Measurements from ENCODE around the gene ZDHHC22.

ZDHHC22 gene

GRCh38 chr14:77155083-77155482, 13.5 kb upstream of the ZDHHC22 start:
- DNase-seq = no peak

DNA sequence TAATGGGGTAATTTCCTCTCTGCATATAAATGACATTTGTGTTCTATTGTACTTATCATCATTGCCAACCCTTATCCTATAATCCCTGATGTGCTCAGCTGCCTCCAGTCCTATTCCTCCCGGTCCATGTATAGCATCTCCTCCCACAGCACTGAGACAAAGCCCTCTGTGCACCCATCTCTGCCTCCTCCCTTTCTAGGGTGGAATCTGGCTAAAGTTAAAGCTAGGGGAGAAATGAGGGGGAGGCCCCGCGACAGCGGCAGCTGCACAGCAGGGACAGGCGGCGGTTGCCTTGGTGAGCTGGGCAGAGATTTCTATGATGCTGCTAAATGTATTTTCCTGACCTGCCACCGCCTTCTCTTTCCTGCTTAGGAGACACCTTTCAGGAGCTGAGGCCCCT, 12.8 kb upstream of the ZDHHC22 start:
- no peak for DNase-seq

DNA sequence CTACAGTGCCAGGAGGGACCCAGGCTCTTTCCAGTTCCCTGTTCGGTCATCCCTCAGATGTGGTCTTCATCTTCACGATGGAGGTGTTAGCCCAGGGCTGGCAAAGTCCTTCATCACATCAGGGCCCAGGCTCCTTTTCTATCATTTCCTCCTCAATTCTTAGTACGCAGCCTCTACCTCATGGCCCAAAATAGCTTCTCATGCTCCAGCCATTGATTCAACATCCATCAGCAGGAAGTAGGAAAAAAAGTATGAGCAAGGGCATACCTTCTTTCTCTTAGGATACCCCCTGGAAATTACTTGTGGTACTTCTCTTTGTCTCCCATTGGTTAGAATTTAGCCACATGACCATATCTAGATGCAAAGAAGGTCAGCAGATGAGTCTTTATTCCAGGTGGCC, 12.2 kb upstream of the ZDHHC22 start:
- DNase-seq = no peak

DNA sequence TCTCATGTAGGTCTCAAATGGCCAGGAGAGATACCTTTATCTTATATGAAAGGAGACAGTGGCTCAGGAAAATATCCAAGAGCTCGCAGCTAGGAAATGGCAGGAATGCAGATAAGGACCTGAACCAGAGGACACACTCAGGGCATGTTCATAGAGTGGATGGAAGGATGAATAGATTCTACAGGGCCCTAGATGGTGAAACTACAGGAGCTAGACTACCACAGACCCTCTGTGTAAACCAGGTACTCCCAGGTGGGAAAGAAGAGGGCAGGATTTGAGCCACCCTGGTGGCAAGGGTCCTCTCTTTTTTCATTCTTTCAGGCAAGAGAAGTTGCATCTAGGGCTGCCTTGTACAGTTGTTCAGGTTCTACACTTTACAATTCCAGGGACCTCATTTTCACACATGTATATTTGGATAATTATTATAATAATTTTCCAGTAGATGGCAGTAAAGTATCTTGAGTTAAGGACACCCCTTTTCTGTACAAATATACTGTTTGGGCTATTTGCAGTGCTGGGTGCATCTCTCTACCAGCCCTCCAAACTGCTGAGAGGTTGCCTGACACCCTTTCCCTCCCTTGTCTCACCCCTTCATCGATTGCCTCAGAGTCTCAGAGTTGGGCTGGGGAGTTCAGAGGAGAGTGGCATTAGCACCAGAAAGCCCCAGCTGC, 10.5 kb upstream of the ZDHHC22 start:
- DNase-seq = peak in 1 of 2 experiments; percentile 68

GRCh38 chr14:77151245-77151644, 9.7 kb upstream of the ZDHHC22 start:
- peak in 1 of 2 experiments; percentile 39 for DNase-seq

GRCh38 chr14:77148510-77149231, 7.1 kb upstream of the ZDHHC22 start:
- DNase-seq = no peak

DNA sequence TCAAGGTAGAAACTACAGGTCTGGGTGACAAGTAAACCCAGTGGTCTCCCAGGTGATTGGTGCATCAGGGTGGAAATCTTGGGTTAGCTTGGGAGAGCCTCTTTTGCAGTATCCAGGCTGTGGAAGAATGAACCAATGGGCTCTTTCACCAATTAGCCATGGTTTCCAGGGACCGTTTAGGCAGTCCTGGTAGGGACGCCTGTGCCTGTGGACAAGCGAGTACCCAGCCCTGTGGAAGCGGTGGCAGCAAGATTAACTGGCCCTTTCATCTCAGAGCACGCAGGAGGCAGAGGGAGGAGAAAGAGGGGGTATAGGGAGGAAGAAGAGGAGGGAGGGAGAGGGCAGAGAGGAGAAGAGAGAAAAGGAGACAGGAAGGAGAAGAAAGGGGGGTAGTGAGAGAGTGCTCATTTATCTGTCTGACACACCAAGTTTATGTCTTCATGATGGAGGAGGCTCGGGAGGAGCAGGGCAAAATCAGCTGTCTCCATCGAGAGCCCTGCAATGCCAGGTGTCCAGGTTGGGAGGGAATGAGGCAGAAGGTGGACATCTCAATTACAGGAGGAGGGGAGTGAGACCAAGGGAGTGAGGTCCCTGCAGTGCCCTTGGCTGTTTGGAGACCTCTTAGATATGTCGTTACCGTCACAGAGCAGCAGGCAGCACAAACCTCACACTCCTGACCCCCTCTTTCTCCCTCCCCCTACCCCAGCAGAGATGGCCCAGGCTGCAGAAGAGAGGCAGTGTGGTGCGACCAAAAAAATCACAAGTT, 4.6 kb upstream of the ZDHHC22 start:
- DNase-seq = no peak

DNA sequence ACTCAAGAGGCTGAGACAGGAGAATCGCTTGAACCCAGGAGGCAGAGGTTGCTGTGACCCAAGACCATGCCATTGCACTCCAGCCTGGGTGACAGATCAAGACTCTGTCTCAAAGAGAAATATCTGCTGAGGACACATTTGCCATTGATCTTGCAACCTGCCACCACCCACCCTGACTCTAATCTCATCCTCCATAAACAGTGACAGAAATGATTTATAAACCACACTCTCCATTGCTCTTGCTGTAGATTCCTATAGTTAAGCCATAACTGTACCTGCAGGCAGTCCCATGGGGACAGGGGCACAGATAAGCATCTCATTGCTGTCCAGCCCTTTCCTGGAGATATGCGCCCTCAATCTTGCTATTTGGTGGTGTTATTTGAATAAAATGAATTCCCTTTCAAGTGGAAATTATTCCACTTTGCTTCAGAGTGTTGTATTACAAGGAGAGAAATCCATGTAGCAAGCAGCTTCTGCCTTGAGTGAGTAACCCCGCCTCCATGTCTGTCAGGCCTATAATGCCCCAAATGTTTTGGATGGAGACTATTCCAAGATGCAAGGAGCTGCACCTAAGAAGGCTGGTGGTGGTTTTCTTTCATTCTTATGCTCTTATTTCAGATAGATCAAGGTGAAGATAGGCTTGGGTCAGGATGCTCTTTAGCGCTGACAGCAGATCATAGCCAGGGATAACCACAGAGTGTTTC, 3.0 kb upstream of the ZDHHC22 start:
- no peak for DNase-seq

GRCh38 chr14:77143071-77143470, 1.5 kb upstream of the ZDHHC22 start:
- DNase-seq = no peak

DNA sequence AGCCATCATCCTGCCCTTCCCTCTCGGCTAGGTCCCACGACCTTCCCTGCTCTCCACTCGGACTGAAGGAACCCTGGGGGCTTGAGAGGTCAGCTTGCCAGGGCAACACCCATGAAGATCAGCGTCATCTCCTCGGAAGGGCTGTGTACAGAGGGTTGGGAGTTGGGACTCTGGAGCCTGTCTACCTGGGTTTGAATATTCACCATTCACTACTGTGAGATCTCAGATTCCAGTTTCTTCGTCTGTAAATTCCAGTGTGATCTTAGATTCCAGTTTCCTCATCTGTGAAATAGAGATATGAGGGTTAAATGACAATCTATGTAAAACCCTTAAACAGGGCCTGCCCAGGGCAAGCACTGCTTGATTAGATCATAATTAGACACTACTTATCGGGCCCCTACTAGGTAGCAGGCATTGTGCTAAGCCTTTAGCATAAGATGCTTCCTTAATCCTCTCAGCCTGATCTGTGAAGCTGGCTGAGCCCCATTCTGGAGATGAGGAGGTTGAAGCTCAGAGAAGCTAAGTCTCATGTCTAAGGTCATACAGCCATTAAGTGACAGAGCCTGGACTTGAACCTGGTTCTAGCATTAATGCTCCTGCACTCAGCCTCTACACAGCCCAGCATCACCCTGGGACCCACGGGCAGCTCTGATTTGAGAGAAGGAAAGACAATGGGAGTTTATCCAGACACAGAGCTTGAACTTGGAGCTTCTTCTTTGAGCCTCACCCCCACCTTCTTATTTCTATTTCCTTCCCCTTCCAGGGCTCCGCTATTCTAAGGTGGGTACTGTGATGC, 612 bp upstream of the ZDHHC22 start:
- DNase-seq = no peak

DNA sequence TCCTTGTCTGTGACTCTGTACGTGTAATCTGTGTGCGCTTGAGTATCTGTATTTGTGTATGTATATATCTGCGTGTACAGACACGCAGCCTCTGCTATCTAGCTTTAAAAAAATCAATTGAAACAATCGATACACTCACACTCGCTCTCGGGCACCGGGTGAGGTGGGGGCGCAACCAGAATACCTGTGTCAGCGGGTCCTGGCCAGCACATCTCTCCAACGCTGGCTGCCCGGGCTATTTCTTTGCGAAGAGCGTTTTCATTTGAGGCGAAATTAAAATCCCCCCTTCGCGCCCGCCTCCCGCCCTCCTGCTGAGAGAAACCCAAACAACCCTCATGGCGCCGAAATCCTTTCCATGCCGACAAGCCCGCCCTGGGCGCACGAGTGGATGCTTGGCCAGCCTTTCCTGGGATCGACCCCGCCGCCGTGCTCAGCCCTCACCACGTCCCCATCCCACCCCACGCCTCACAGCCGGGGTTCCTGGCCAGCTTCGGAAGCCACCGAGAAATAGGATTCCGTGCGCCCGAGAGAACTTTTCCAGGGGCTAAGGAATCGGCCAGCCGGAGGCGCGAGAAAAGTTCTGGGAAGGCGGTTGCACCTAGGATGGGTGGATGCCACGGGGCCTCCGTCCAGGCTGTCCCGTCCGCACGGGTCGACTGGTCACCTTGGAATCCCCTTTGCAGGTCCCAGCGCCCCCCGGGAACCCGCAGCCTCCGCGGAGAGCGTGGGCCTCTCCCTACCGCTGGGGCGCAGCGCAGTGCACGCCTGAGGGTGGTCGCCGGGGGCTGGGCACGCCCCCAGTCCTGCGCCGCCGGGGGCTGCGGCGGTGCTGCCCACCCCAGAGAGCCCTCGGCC, 1.0 kb downstream of the ZDHHC22 start:
- no peak for DNase-seq

GRCh38 chr14:77139540-77140358, 1.8 kb downstream of the ZDHHC22 start:
- no peak for DNase-seq

DNA sequence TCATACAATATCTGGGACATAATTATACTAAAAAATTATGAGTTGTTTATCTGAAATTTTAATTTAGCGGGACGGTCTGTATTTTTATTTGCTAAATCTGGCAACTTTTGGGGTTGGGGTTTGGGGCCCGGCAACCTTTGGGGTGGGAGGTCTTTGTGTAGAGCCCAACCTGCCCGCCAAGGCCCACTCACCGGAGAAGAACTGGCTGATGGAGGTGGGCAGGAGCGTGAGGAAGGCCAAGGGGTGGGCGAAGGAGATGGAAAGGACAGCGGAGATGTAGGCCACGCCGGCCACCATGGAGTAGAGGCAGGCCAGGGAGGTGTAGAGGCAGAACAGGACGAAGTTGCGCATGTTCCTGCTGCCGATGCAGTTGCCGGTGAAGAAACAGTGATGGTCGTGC, 2.6 kb downstream of the ZDHHC22 start:
- DNase-seq = no peak

DNA sequence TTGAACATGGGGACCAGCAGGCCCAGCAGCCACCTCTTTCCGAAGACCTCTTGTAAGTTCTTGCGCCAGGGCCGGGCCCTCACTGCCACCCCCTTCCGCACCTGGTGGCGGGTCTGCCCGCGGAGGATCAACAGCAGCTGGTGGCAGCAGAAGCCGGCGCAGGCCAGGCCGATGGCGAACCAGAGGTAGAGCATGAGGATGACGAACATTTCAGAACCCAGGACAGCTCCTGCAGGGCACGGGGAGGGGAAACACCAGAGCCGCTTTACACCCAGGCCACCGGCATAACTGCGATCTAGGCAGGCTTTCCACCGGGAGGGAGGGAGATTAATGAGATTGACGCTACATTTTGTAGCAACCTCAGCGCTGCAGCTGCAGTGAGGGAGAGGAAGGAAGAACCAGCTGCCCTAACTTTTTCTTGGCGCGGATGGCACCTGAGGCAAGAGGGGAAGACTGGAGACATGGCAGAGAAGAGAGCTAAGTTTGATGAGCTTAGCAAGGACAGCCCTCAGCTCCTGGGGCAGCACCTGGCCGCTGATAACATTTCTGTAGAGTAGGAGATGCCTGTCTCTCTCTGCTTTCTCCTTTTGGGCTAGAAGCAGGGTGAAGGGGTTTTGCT, 7.8 kb downstream of the ZDHHC22 start:
- DNase-seq = no peak

- DNase-seq = no peak
These were observed 9.6 kb downstream of the ZDHHC22 start for GRCh38 chr14:77131871-77132486.

DNA sequence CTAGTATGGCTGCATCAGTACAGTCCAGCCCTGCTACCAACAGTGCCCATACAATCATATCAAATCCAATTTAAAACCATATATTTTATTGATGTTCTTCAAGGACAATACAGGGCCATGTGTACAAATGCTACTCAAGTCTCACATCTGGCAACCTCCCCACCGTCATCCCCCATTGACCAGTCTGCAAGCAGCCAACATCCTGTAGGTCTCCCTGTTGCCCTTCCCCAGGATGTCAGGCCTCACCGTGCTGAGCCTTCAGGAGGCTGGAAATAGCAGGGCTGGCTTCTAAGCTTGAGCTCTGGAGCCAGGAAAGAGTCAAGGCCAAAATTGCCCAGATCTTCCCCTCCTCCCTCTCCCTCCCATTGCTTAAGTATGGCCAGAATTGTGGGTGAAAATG, 10.4 kb downstream of the ZDHHC22 start:
- no peak for DNase-seq

GRCh38 chr14:77130386-77130785, 11.2 kb downstream of the ZDHHC22 start:
- DNase-seq = no peak

DNA sequence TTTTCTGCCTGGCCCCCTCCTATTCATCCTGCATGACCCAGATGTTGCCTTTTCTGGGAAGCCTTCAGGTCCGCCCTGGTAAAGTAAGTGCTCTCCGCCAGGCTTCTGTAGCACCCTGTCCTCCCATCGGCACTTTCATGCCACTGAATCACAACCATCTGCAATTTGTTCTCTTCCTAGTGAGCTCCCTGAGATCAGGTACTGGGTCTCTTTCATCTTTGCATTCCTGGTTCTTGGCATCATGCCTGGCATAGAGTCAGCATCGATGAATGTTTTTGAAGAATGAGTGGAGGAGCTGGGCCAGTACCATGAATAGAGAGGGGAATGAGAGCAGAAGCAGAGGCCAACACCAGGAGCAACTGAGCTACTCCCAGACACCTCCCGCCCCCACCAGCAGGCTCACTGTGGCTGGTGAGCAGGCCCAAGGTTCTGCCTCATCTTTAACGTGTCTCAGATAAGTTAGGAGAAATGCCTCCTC, 13.1 kb downstream of the ZDHHC22 start:
- no peak for DNase-seq

DNA sequence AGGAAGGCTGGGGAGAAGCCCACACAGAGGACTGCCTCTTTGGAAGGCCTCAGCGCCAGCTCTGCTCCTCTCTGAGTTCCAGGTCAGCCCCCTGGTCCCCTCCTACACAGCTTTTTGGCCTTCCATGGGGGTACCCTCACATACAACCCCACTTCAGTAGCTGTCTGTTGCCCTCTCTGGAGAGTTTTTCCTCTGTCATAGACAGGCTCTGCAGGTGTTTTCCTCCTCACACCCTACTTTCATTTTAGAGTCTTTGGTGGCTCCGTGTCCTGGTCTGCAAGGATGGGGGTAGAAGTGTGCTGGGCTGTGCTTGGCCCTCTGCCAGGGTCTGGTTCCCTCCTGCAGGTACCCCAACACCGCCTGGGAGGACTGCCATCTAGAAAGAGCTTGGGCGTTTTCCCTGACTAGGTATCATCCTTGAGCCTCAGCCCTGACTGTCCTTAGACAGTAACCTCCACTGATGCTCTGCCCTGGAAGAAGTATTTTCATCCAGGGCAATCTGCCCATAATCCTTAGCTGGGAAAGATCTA, 15.1 kb downstream of the ZDHHC22 start:
- DNase-seq = no peak
